GM23248 (cell line): ENCODE results near the gene MYH7B. TPM values are rescaled to one million over a fixed set of nuclear protein-coding genes. Genes with fewer than 3 reads are reported as not detected.

Experiments used
- DNase-seq: peaks from one replicate; pipeline ENCODE4 v3.0.0-alpha.2; 2015
- H2AFZ ChIP-seq: fragments of 200-600 bp; sonication (generic); 2 replicates; pipeline ENCODE4 v1.6.1; 2016; ENCODE audit warnings: antibody characterized with exemption
- H3F3A ChIP-seq: fragments of 200-600 bp; sonication (generic); 2 replicates; pipeline ENCODE4 v1.6.1; 2016; ENCODE audit warnings: mild to moderate bottlenecking, antibody characterized with exemption, mixed run types; ENCODE audit not compliant: insufficient read depth
- H3K27ac ChIP-seq: fragments of 200-600 bp; sonication (generic); 2 replicates; pipeline ENCODE4 v1.5.1; 2016; ENCODE audit warnings: mild to moderate bottlenecking
- H3K27me3 ChIP-seq: fragments of 200-600 bp; sonication (generic); replicated peaks from 2 replicates; pipeline ENCODE4 v1.6.1; 2016; ENCODE audit warnings: mild to moderate bottlenecking; ENCODE audit not compliant: insufficient read depth
- H3K36me3 ChIP-seq: fragments of 200-600 bp; sonication (generic); 2 replicates; pipeline ENCODE4 v1.6.1; 2016; ENCODE audit warnings: low read depth, mild to moderate bottlenecking
- H3K4me1 ChIP-seq: fragments of 200-600 bp; sonication (generic); 2 replicates; pipeline ENCODE4 v1.6.1; 2016; ENCODE audit warnings: mild to moderate bottlenecking; ENCODE audit not compliant: insufficient read depth
- H3K4me2 ChIP-seq: fragments of 200-600 bp; sonication (generic); one replicate; pipeline ENCODE4 v1.6.1; 2016; ENCODE audit warnings: mild to moderate bottlenecking; ENCODE audit not compliant: unreplicated experiment
- H3K4me3 ChIP-seq: fragments of 200-600 bp; sonication (generic); 2 replicates; pipeline ENCODE4 v1.5.1; 2016; ENCODE audit warnings: mild to moderate bottlenecking
- H3K79me2 ChIP-seq: fragments of 200-600 bp; sonication (generic); 2 replicates; pipeline ENCODE4 v1.6.1; 2016; ENCODE audit warnings: mild to moderate bottlenecking; ENCODE audit not compliant: insufficient read depth
- H3K9ac ChIP-seq: fragments of 200-600 bp; sonication (generic); 2 replicates; pipeline ENCODE4 v1.6.1; 2016; ENCODE audit warnings: mild to moderate bottlenecking
- H3K9me2 ChIP-seq: fragments of 200-600 bp; sonication (generic); 2 replicates; pipeline ENCODE4 v1.6.1; 2016; ENCODE audit warnings: mixed run types, mild to moderate bottlenecking, moderate library complexity; ENCODE audit not compliant: insufficient read depth
- H3K9me3 ChIP-seq: fragments of 200-600 bp; sonication (generic); one replicate; pipeline ENCODE4 v1.6.1; 2017; ENCODE audit warnings: low read depth
- H4K20me1 ChIP-seq: fragments of 200-600 bp; sonication (generic); 2 replicates; pipeline ENCODE4 v1.6.0; 2016; ENCODE audit not compliant: insufficient read depth
- EZH2 ChIP-seq: fragments of 200-600 bp; sonication (generic); IDR thresholded peaks from 2 replicates; pipeline ENCODE4 v1.6.1; 2018; ENCODE audit warnings: antibody characterized with exemption, mild to moderate bottlenecking; ENCODE audit not compliant: insufficient read depth, poor library complexity, severe bottlenecking
- EZH2phosphoT487 ChIP-seq: fragments of 200-600 bp; sonication (generic); IDR thresholded peaks from 2 replicates; pipeline ENCODE4 v1.6.1; 2018; ENCODE audit warnings: antibody characterized with exemption, moderate library complexity, mild to moderate bottlenecking, low read depth; ENCODE audit not compliant: insufficient read depth
- WGBS, 2 experiments: methylation state at CpG; one replicate each; pipeline ENCODE4 v1.1.6; 2015 to 2017; ENCODE audit warnings: low lambda C conversion rate in 2 of 2, low coverage in 1 of 2; ENCODE audit errors: missing lambda C conversion rate in 2 of 2; 5-methylcytosine and 5-hydroxymethylcytosine counted together
- in situ Hi-C: fragments of 300-500 bp; cut with MboI; formaldehyde crosslinking; loops from 2 replicates; pipeline ENCODE4 v1.15.0; 2020
- polyA plus RNA-seq: library from polyadenylated mRNA; unstranded; fragments of >200 nt; fragmentation: Nextera tagmentation; extraction: Ambion mirVana; gene quantifications from 2 replicates; pipeline ENCODE4 v1.2.1, GENCODE V29; 2016
- total RNA-seq: library from RNA; depleted of rRNA; stranded (reverse); fragments of >200 nt; shearing (Covaris generic); gene quantifications from 2 replicates; pipeline ENCODE4 v1.2.3, GENCODE V29; 2014

MYH7B gene
- total and polyA plus RNA-seq, 2 experiments from 2014 or later: 0.11 to 0.49 TPM

- Histone ChIP-seq H3K4me1 (no peaks in the 10 kb centered on the region), H4K20me1 (no peaks in the 10 kb centered on the region), H3F3A (no peaks in the 10 kb centered on the region), H3K27ac (no peak overlapping the region), H3K27me3 (no peaks in the 10 kb centered on the region), H3K79me2 (no peaks in the 10 kb centered on the region), H3K9me2 (no peaks in the 10 kb centered on the region), H2AFZ (no peak overlapping the region), H3K36me3 (no peaks in the 10 kb centered on the region), H3K9ac (no peak overlapping the region), H3K4me3 (no peak overlapping the region), H3K4me2 (no peak overlapping the region), H3K9me3 (no peaks in the 10 kb centered on the region)
- DNase-seq: no peak
- WGBS, 2 experiments: 76 to 84% methylated on average over 10 of the region's 10 CpGs
- TF ChIP-seq EZH2phosphoT487: no peak
- no peak for TF ChIP-seq EZH2
- in situ Hi-C loops: no loop called here
These were observed 22.6 kb downstream of the MYH7B start for GRCh38 chr20:34978092-34978744.

GRCh38 chr20:34979366-34980153 lies 23.9 kb downstream of the MYH7B start:
- no peaks in the 10 kb centered on the region for H3K36me3 ChIP-seq
- no peaks in the 10 kb centered on the region for H3K79me2 ChIP-seq
- H4K20me1 ChIP-seq: no peaks in the 10 kb centered on the region
- peaks cover 9% of the 10 kb centered on the region; the same call in 1 of the 2 replicates for H3K27me3 ChIP-seq
- no peaks in the 10 kb centered on the region for H3K9me3 ChIP-seq
- H3K4me2 ChIP-seq: no peak overlapping the region
- H2AFZ ChIP-seq: no peak overlapping the region
- in situ Hi-C loops: no loop called here
- H3K9ac ChIP-seq: no peak overlapping the region
- TF ChIP-seq EZH2: no peak
- no peak for TF ChIP-seq EZH2phosphoT487
- 67 to 76% methylated on average over 24 to 42 of the region's 42 CpGs for WGBS, 2 experiments
- no peak overlapping the region for H3K4me3 ChIP-seq
- no peaks in the 10 kb centered on the region for H3K9me2 ChIP-seq
- no peaks in the 10 kb centered on the region for H3F3A ChIP-seq
- no peaks in the 10 kb centered on the region for H3K4me1 ChIP-seq
- DNase-seq: no peak
- no peak overlapping the region for H3K27ac ChIP-seq

GRCh38 chr20:34980543-34981233 lies 25.0 kb downstream of the MYH7B start:
- in situ Hi-C loops: no loop called here
- no peaks in the 10 kb centered on the region for H3K36me3 ChIP-seq
- WGBS, 2 experiments: 82 to 86% methylated on average over 22 of the region's 22 CpGs
- H3K4me2 ChIP-seq: no peak overlapping the region
- H3K4me1 ChIP-seq: no peaks in the 10 kb centered on the region
- H3K79me2 ChIP-seq: no peaks in the 10 kb centered on the region
- no peak overlapping the region for H3K4me3 ChIP-seq
- no peak overlapping the region for H3K9ac ChIP-seq
- peaks cover 9% of the 10 kb centered on the region; the same call in 1 of the 2 replicates for H3K27me3 ChIP-seq
- no peak overlapping the region for H3K27ac ChIP-seq
- TF ChIP-seq EZH2phosphoT487 (no peak), EZH2 (no peak)
- no peaks in the 10 kb centered on the region for H3K9me3 ChIP-seq
- H4K20me1 ChIP-seq: no peaks in the 10 kb centered on the region
- H3K9me2 ChIP-seq: no peaks in the 10 kb centered on the region
- DNase-seq: no peak
- no peaks in the 10 kb centered on the region for H3F3A ChIP-seq
- no peak overlapping the region for H2AFZ ChIP-seq

- Histone ChIP-seq H3K9ac (no peak overlapping the region), H3K9me3 (no peaks in the 10 kb centered on the region), H3K9me2 (no peaks in the 10 kb centered on the region), H3K79me2 (no peaks in the 10 kb centered on the region), H3K4me3 (no peak overlapping the region), H3K27ac (no peak overlapping the region), H3F3A (no peaks in the 10 kb centered on the region), H2AFZ (no peak overlapping the region), H3K4me1 (no peaks in the 10 kb centered on the region), H3K4me2 (no peak overlapping the region), H3K36me3 (no peaks in the 10 kb centered on the region), H3K27me3 (peaks cover 9% of the 10 kb centered on the region; the same call in 1 of the 2 replicates), H4K20me1 (no peaks in the 10 kb centered on the region)
- WGBS, 2 experiments: 84 to 85% methylated on average over 16 to 21 of the region's 21 CpGs
- DNase-seq: no peak
- in situ Hi-C loops: no loop called here
- no peak for TF ChIP-seq EZH2phosphoT487
- TF ChIP-seq EZH2: no peak
These were observed 26.8 kb downstream of the MYH7B start for GRCh38 chr20:34982270-34983088.
